ACHN (cell line): ENCODE measurements around the gene CRTAC1.
A peak's percentile ranks its signal among the peaks of the same experiment; 100 is the strongest.
"Not testable (repeated sequence)": the region's sequence is repeated elsewhere in the genome, so short reads cannot be mapped to it uniquely, and the experiment has no call there.

Experiments used
- DNase-seq: peaks from one replicate; pipeline ENCODE4 v3.0.0-alpha.2; 2015
- in situ Hi-C: cut with HindIII; loops from 2 replicates; pipeline ENCODE4 v1.10.0; 2017; ENCODE audit warnings: low sequenced_read_pairs, low pct_ligation_motif_present, low pct_unique_long_range_greater_than_20kb

The CRTAC1 gene

GRCh38 chr10:97866524-97867219 lies 163.7 kb downstream of the CRTAC1 start:
- in situ Hi-C loops: loop anchor here (25.0 kb wide), 1 partner anchor 104 kb away; the partner anchor contains the start of gene SFRP5
- DNase-seq: no peak

- no peak for DNase-seq
- in situ Hi-C loops: loop anchor here (25.0 kb wide), 1 partner anchor 103 kb away; the partner anchor contains the start of gene SFRP5
Observed at GRCh38 chr10:97865488-97865887, 164.9 kb downstream of the CRTAC1 start.

GRCh38 chr10:97863808-97864207 lies 166.6 kb downstream of the CRTAC1 start:
- no peak for DNase-seq
- in situ Hi-C loops: loop anchor here (25.0 kb wide), 1 partner anchor 102 kb away; the partner anchor contains the start of gene SFRP5

GRCh38 chr10:97861924-97862323 lies 168.5 kb downstream of the CRTAC1 start:
- peak; percentile 24 for DNase-seq
- in situ Hi-C loops: loop anchor here (25.0 kb wide), 1 partner anchor 100 kb away; the partner anchor contains the start of gene SFRP5

GRCh38 chr10:97861097-97861750 lies 169.2 kb downstream of the CRTAC1 start:
- peak; percentile 90 for DNase-seq
- in situ Hi-C loops: loop anchor here (25.0 kb wide), 1 partner anchor 99 kb away; the partner anchor contains the start of gene SFRP5

- peak; percentile 39 for DNase-seq
Observed at GRCh38 chr10:97858001-97858439, 172.4 kb downstream of the CRTAC1 start.

GRCh38 chr10:97854743-97855142 lies 175.7 kb downstream of the CRTAC1 start:
- in situ Hi-C loops: loop anchor here (25.0 kb wide), 1 partner anchor 92 kb away; the partner anchor contains the start of gene SFRP5
- DNase-seq: no peak

More at GRCh38 chr10:97858001-97858439, 172.4 kb downstream of the CRTAC1 start:
- in situ Hi-C loops: loop anchor here (25.0 kb wide), 1 partner anchor 96 kb away; the partner anchor contains the start of gene SFRP5

- in situ Hi-C loops: loop anchor here (25.0 kb wide), 1 partner anchor 91 kb away; the partner anchor contains the start of gene SFRP5
- DNase-seq: no peak
Observed at GRCh38 chr10:97852840-97853405, 177.5 kb downstream of the CRTAC1 start.

GRCh38 chr10:97852277-97852676 lies 178.1 kb downstream of the CRTAC1 start:
- in situ Hi-C loops: loop anchor here (25.0 kb wide), 1 partner anchor 90 kb away; the partner anchor contains the start of gene SFRP5
- no peak for DNase-seq

- in situ Hi-C loops: loop anchor here (25.0 kb wide), 1 partner anchor 89 kb away; the partner anchor contains the start of gene SFRP5
- DNase-seq: no peak
Observed at GRCh38 chr10:97851341-97852001, 178.9 kb downstream of the CRTAC1 start.

GRCh38 chr10:97850446-97850845 lies 180.0 kb downstream of the CRTAC1 start:
- in situ Hi-C loops: loop anchor here (25.0 kb wide), 1 partner anchor 88 kb away; the partner anchor contains the start of gene SFRP5
- DNase-seq: no peak

GRCh38 chr10:97849687-97850402 lies 180.6 kb downstream of the CRTAC1 start, which contains the start of gene GOLGA7B:
Gene GOLGA7B (plus strand): TSS chr10:97849843. CDS start chr10:97850304, 461 bp downstream.
- in situ Hi-C loops: loop anchor here (25.0 kb wide), 1 partner anchor 88 kb away; the partner anchor contains the start of gene SFRP5
- DNase-seq: peak; percentile 77

- peak; percentile 24 for DNase-seq
Observed at GRCh38 chr10:97849103-97849686, 181.2 kb downstream of the CRTAC1 start.

GRCh38 chr10:97844678-97845077 lies 185.7 kb downstream of the CRTAC1 start:
- in situ Hi-C loops: no loop called here

More at GRCh38 chr10:97849103-97849686, 181.2 kb downstream of the CRTAC1 start:
- in situ Hi-C loops: no loop called here

GRCh38 chr10:97843972-97844371 lies 186.4 kb downstream of the CRTAC1 start:
- in situ Hi-C loops, DNase-seq: not testable (repeated sequence)

More at GRCh38 chr10:97844678-97845077, 185.7 kb downstream of the CRTAC1 start:
- DNase-seq: no peak

GRCh38 chr10:97843281-97843671 lies 187.1 kb downstream of the CRTAC1 start:
- in situ Hi-C loops: no loop called here
- no peak for DNase-seq

- DNase-seq: no peak
- in situ Hi-C loops: no loop called here
Observed at GRCh38 chr10:97842656-97843280, 187.7 kb downstream of the CRTAC1 start.
